DND-41 (cell line): ENCODE data around the gene PDE4D.

Experiments used
- ATAC-seq: fragments of 200-7000 bp; cut with Tn5 transposase; 3 replicates; pipeline ENCODE4 v1.9.1; 2021; ENCODE audit warnings: low read depth; ENCODE audit not compliant: insufficient read depth
- DNase-seq: peaks from one replicate; pipeline ENCODE4 v3.0.0-alpha.2; 2020
- H2AFZ ChIP-seq: 2 replicates; pipeline ENCODE4 v1.6.0; 2012; ENCODE audit warnings: low read depth, low read length
- H3K27ac ChIP-seq: 2 replicates; pipeline ENCODE4 v1.5.1; 2012; ENCODE audit warnings: low read length, inconsistent platforms
- H3K27me3 ChIP-seq: fragments of 200-600 bp; sonication (generic); 2 replicates; pipeline ENCODE4 v1.6.0; 2012; ENCODE audit warnings: low read length, mild to moderate bottlenecking, inconsistent platforms; ENCODE audit not compliant: insufficient read depth, poor library complexity
- H3K36me3 ChIP-seq: 2 replicates; pipeline ENCODE4 v1.5.1; 2012; ENCODE audit warnings: low read length, inconsistent platforms; ENCODE audit not compliant: insufficient read depth
- H3K4me1 ChIP-seq: 2 replicates; pipeline ENCODE4 v1.5.1; 2012; ENCODE audit warnings: mild to moderate bottlenecking, low read length; ENCODE audit not compliant: insufficient read depth
- H3K4me2 ChIP-seq: 2 replicates; pipeline ENCODE4 v1.6.0; 2012; ENCODE audit warnings: mild to moderate bottlenecking, moderate library complexity, low read length, inconsistent platforms; ENCODE audit not compliant: insufficient read depth
- H3K4me3 ChIP-seq, 2 experiments: fragments of 200-600 bp in 1 of 2; shearing (Covaris generic) in 1 of 2; 2 replicates each; pipeline ENCODE4 v1.5.1; 2012 to 2016; ENCODE audit warnings: inconsistent platforms in 2 of 2, low read length in 2 of 2, mild to moderate bottlenecking in 2 of 2, low read depth in 1 of 2, moderate library complexity in 1 of 2
- H3K79me2 ChIP-seq: 2 replicates; pipeline ENCODE4 v1.6.0; 2012; ENCODE audit warnings: low read length, inconsistent platforms; ENCODE audit not compliant: insufficient read depth
- H3K9ac ChIP-seq: 2 replicates; pipeline ENCODE4 v1.6.0; 2012; ENCODE audit warnings: low read depth, mild to moderate bottlenecking, inconsistent platforms, low read length, moderate library complexity
- H3K9me3 ChIP-seq: 2 replicates; pipeline ENCODE4 v1.5.1; 2012; ENCODE audit warnings: low read length, moderate library complexity, mild to moderate bottlenecking, inconsistent platforms; ENCODE audit not compliant: insufficient read depth, severe bottlenecking
- H4K20me1 ChIP-seq: 2 replicates; pipeline ENCODE4 v1.6.0; 2012; ENCODE audit warnings: low read length; ENCODE audit not compliant: insufficient read depth
- CTCF ChIP-seq: IDR thresholded peaks from 2 replicates; pipeline ENCODE4 v1.5.1; 2012; ENCODE audit warnings: borderline replicate concordance, low read length, moderate library complexity, mild to moderate bottlenecking; ENCODE audit not compliant: poor library complexity, severe bottlenecking; ENCODE audit errors: extremely low read depth
- EZH2 ChIP-seq: IDR thresholded peaks from 3 replicates; pipeline ENCODE4 v1.6.1; 2012; ENCODE audit warnings: borderline replicate concordance, low read depth, mild to moderate bottlenecking, moderate library complexity, low read length, inconsistent platforms; ENCODE audit not compliant: severe bottlenecking

Gene PDE4D

GRCh38 chr5:59617186-59617771 is 276.2 kb downstream of the PDE4D start:
- Histone ChIP-seq H3K9me3 (no peaks in the 10 kb centered on the region), H3K36me3 (no peaks in the 10 kb centered on the region), H3K4me3 (no peak overlapping the region), H2AFZ (no peak overlapping the region), H3K79me2 (no peaks in the 10 kb centered on the region), H4K20me1 (no peaks in the 10 kb centered on the region), H3K27me3 (no peaks in the 10 kb centered on the region), H3K27ac (no peak overlapping the region), H3K4me1 (no peaks in the 10 kb centered on the region), H3K9ac (no peak overlapping the region), H3K4me2 (no peak overlapping the region)
- TF ChIP-seq CTCF (no peak), EZH2 (no peak)
- ATAC-seq (no peak), DNase-seq (no peak)

- Histone ChIP-seq H3K9ac (no peak overlapping the region), H3K27me3 (no peaks in the 10 kb centered on the region), H3K4me3 (no peak overlapping the region), H3K36me3 (no peaks in the 10 kb centered on the region), H2AFZ (no peak overlapping the region), H3K27ac (no peak overlapping the region), H3K9me3 (no peaks in the 10 kb centered on the region), H3K4me2 (no peak overlapping the region), H3K4me1 (no peaks in the 10 kb centered on the region), H4K20me1 (no peaks in the 10 kb centered on the region), H3K79me2 (no peaks in the 10 kb centered on the region)
- DNase-seq: no peak
- no peak for TF ChIP-seq EZH2
- TF ChIP-seq CTCF: no peak
- no peak for ATAC-seq
Measured at GRCh38 chr5:59616413-59616812, 277.1 kb downstream of the PDE4D start.

GRCh38 chr5:59615272-59615671 is 278.3 kb downstream of the PDE4D start:
- DNase-seq (no peak), ATAC-seq (no peak)
- H3K79me2 ChIP-seq: no peaks in the 10 kb centered on the region
- H3K27me3 ChIP-seq: no peaks in the 10 kb centered on the region
- no peak overlapping the region for H2AFZ ChIP-seq
- no peaks in the 10 kb centered on the region for H4K20me1 ChIP-seq
- no peak for TF ChIP-seq CTCF
- no peak for TF ChIP-seq EZH2
- H3K36me3 ChIP-seq: no peaks in the 10 kb centered on the region
- no peak overlapping the region for H3K4me2 ChIP-seq
- no peaks in the 10 kb centered on the region for H3K4me1 ChIP-seq
- no peaks in the 10 kb centered on the region for H3K9me3 ChIP-seq
- H3K4me3 ChIP-seq: no peak overlapping the region
- no peak overlapping the region for H3K27ac ChIP-seq
- H3K9ac ChIP-seq: no peak overlapping the region
